AG20443 (cell line): ENCODE results near the gene CACNA1D.
"Not testable (repeated sequence)": the region's sequence is repeated elsewhere in the genome, so short reads cannot be mapped to it uniquely, and the experiment has no call there.

Source experiments
- DNase-seq: peaks from one replicate; pipeline ENCODE4 v3.0.0; 2012; ENCODE audit warnings: low spot score, mixed read lengths

CACNA1D gene

DNA sequence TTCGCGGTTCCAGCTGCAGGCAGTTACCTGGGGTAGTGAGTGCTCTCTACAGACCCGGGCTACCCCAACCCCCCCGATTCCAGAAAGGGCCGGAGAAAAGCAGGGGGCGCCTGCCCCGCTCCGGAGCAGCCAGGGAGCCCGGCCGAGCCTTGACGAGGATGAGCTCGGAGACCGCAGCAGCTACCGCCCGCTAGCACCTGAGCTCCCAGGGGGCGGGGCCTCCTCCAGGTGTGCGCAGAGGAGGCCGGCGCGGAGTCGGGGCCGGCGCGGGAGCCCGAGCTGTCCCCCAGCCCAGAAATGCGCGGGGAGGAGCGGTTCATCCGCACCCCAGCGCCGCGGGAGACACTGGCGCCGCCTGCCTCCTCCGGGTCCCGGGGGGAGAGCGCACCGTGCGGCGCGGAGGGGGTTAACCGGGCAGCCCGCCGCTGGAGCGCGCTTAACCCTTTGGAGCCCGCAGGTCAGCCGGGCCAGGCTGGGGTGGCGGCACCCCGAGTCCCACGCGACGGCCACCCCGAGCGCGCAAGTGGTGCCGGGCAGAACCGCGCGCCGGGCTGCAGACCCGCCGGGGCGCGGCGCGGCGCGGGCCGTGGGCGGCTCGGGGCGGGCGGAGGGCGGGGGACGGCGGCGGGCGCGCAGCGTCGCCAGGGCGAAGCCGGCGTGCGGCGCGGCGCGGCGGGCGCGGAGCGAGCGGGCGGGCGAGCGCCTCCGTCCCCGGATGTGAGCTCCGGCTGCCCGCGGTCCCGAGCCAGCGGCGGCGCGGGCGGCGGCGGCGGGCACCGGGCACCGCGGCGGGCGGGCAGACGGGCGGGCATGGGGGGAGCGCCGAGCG lies at the start of gene CACNA1D:
CACNA1D (plus strand) TSS at position 649 of the 829 bp plus-strand sequence. CDS start 556 bp downstream, outside the sequence.
- peak; percentile 56 for DNase-seq

GRCh38 chr3:53457068-53457467 lies 37.3 kb upstream of the CACNA1D start:
- no peak for DNase-seq

- DNase-seq, result no peak
These were observed 34.1 kb upstream of the CACNA1D start for GRCh38 chr3:53460326-53460725.

DNA sequence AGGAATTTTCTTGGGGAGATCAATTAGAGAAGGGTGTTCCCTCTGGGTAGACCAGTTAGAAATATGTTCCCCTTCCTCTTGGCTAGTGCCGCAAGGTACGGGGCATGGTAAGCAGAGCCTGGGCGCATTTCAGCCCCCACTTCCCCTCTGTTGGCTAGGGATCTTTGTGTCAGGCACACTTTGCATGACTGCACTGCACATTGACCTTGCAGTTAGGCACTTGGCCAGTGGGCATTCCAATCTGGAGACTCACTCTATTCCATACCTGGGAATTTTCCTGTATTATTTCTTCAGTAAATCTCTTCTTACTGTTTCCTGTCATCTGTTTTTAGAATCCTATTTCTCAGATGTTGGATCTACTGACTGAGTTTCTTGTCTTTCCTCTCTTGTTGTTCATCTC lies 30.0 kb upstream of the CACNA1D start:
- DNase-seq, result no peak

DNA sequence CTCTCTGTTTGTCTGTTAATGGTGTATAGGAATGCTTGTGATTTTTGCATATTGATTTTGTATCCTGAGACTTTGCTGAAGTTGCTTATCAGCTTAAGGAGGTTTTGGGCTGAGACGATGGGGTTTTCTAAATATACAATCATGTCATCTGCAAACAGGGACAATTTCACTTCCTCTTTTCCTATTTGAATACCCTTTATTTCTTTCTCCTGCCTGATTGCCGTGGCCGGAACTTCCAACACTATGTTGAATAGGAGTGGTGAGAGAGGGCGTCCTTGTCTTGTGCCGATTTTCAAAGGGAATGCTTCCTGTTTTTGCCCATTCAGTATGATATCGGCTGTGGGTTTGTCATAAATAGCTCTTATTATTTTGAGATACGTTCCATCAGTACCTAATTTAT lies 24.7 kb upstream of the CACNA1D start:
- not testable (repeated sequence) for DNase-seq

DNA sequence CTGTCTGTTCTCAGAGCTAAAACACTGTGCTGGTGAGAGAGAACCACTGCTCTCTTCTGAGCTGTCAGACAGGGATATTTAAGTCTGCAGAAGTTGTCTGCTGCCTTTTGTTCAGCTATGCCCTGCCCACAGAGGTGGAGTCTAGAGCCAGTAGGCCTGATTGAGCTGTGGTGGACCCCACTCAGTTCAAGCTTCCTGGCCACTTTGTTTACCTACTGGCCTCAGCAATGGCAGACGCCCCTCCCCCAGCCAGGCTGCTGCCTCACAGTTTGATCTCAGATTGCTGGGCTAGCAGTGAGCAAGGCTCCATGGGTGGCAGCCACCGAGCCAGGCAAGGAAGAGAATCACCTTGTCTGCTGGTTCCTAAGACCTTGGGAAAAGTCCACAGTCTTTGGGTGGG lies 21.0 kb upstream of the CACNA1D start:
- DNase-seq, result no peak

GRCh38 chr3:53476372-53476771 lies 18.0 kb upstream of the CACNA1D start:
- DNase-seq, result not testable (repeated sequence)

DNA sequence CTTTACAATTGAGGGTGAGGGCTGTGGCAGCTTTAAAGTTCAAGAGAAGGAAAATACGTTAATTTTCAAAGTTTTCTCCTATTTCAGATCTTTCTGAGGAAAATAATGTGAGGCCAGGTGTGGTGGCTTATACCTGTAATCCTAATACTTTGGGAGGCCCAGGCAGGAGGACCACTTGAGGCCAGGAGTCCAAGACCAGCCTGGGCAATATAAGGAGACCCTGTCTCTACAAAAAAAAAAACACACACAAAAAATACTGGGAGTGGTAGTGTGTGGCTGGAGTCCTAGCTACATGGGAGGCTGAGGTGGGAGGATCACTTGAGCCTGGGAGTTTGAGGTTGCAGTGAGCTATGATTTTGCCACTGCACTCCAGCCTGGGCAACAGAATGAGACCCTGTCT lies 16.7 kb upstream of the CACNA1D start:
- DNase-seq, result not testable (repeated sequence)

- no peak for DNase-seq
These were observed 16.1 kb upstream of the CACNA1D start for GRCh38 chr3:53478166-53478830.

DNA sequence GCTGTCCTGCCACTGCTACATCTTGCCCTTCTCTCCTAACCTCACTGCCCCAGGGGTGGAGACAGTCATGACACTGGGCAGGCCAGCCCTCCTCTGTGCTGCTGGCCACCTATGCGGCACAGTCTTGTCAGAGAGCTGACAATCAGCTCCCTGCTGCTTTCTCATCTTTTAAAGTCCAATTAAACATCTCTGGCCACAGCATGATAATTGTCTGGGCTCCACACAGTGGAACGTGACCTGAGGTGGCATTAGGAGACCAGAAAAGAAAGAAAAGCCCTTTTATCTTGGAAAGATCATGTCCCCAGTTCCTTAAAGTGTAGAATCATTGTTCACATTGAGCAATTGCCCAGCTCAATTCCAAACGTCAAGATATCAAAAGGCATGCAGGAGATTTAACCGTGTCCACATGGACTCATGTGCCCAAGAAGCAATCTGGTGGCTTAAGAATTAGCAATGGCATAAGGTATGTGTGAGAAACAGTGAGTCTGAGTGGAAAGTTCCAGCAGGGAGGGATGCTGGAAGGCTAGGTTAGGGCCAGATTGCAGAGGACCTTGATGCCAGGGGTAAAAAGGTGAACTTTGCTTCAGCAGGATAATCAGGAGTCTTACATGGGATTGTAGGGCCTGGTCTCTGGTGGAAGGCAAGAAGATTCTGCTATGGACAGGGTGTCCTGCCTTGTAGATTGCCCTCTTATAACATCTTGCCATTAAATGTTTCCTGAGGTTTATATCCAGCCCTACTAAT lies 15.3 kb upstream of the CACNA1D start:
- DNase-seq, result no peak

DNA sequence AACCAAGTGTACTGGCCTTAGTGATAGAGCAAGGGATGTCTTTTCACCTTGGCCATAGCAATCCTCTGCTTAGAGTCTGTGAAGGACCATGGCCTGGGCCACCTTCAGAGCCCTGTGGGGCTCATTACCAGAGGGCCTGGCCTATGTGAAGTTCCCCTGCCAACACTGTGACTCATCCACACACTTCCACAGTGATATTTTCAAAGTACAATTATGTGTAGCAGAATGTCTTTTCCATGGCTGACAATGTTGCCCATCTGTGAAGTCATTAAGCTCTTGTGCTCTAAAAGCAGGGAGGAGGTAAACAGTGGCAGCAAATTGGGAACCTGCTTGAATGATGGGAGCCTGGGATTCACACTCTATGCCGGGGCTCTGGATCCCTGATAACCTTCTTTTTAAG lies 12.2 kb upstream of the CACNA1D start:
- no peak for DNase-seq

DNA sequence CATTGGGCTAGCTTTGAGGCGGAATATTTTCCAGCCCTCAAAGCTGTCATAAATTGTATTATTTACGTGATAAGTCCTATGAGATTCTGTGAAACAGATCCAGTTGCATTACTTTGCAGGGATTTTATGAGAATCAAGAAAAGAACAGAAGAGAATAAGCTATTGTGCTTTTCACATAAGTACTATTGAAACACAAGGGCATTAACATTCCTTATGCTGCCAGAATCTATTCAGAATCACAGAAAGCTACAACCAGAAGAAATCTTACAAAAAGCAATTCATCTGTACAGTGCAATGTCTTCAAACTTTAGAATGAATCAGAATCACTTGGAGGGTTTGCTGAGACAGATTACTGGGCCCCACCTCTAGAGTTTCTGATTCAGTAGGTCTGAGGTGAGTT lies 10.6 kb upstream of the CACNA1D start:
- DNase-seq, result no peak

DNA sequence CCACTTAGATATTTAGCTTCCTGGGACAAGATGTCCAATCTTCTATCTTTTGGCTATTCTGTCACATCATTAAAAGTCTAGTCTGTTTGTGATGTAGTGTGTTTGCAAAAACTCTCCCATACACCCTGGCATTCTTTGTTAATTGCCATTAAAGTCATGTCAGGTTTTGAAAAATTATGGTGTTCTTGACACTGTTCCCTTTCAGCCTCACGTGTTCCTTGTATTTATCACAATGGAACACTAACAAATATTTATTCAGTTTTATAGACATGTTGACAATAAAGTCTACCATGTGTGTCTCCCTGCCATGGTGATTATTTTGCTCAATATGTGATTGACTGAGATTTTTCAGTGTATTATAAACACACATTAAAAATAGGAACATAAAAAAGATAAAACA lies 9.4 kb upstream of the CACNA1D start:
- DNase-seq, result no peak

- no peak for DNase-seq
These were observed 8.6 kb upstream of the CACNA1D start for GRCh38 chr3:53485675-53486403.

DNA sequence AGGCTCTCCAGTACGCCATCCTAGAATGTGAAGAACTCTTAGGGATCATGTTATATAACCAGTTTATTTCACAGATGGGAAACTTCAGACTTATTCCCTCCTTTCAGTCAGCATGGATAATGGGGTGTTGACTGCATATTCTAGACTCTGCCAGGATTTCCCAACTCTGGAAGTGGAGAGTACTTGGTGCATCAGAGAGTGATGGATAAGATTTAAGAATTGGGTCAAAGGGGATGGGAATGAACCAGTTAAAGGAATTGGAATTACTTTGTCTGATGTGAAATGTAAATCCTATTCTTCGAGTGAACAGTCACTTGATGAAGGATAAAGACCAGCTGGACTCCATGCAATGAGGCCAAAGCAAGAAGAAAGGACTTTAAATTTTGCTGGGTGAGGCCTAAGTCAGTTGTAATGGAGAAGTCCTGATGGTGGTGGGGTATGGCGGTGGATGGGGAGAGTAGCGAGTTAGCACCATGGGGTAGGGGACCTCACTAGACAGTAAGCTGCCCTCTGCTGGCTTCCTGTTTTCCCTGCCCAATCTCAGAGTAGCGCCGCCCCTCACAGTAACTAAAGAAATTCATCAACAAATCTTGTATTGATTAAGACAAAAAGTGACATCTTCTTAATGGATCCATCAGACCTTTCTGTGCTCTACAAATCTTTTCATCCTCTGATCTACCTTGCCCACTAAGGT lies 7.3 kb upstream of the CACNA1D start:
- DNase-seq, result no peak

DNA sequence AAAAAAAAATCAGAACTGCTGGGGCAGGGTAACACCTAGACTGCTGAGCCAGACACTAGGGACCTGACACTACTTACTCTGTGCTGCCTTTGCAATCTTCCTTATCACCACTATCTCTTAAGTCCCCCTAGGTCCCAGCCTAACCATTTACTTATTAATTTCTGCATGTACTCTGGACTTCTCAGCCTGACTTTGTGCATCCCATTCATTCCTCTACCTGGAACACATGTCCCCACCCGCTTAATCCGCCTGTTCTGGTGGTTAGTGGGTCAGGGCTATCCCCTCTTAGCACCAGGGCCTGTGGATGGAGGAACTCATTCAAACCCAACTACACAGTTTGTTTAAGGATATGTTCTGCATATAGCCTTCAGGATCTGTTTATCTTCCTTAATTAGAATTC lies 5.0 kb upstream of the CACNA1D start:
- DNase-seq, result no peak

- no peak for DNase-seq
These were observed 4.5 kb upstream of the CACNA1D start for GRCh38 chr3:53489787-53490458.

DNA sequence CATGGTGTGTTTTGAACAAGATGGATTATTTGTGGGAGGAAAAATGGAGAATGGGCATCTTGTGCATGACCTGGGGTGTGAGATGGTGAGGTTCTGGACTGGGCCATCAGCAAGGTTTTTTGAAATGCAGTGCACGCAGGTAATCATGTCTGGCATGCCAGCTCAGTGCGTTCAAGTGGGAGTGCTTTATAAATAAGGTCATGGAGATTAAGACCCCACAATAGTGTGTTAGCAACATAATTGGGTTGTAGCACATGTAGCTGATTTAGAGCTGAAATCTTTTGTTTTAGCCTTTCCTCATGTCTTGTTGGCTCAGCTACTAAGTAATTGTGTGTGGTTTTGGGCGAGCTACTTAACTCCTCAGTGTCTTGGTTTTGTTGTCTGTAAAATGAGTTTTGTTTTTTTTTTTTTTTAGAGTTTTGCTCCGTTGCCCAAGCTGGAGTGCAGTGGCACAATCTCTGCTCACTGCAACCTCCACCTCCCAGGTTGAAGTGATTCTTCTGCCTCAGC lies 3.9 kb upstream of the CACNA1D start:
- no peak for DNase-seq

- DNase-seq, result no peak
These were observed 3.1 kb upstream of the CACNA1D start for GRCh38 chr3:53491276-53491675.

GRCh38 chr3:53493595-53493962 lies 832 bp upstream of the CACNA1D start:
- DNase-seq, result no peak

DNA sequence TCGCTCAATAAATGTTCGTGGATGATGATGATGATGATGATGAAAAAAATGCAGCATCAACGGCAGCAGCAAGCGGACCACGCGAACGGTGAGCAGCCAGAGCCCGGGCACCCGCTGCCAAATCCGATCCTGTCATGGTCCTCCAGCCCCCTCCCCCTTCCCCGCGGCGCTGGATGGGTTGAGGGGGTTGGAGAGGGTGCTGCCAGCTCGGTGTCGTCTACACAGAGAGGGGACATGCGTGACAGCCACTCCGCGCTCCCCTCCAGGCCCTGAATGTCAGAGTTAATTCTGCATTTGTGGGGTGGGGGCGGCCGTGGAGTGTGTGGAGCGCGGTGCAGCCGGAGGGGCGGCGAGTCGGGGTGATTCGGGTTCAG lies 722 bp downstream of the CACNA1D start:
- DNase-seq, result no peak
